NCI-H345 treated with DMSO at 0.1 percent for 48 hours (cell line): ENCODE measurements around the gene PAFAH2.
"Not testable (repeated sequence)": the region's sequence is repeated elsewhere in the genome, so short reads cannot be mapped to it uniquely, and the experiment has no call there.

ENCODE experiments used
- DNase-seq: peaks from one replicate; lab custom pipeline; 2025; ENCODE audit not compliant: unreplicated experiment; lab: John Stamatoyannopoulos, UW

Gene PAFAH2

GRCh38 chr1:25933479-25934365 is 64.1 kb downstream of the PAFAH2 start:
- DNase-seq = no peak

DNA sequence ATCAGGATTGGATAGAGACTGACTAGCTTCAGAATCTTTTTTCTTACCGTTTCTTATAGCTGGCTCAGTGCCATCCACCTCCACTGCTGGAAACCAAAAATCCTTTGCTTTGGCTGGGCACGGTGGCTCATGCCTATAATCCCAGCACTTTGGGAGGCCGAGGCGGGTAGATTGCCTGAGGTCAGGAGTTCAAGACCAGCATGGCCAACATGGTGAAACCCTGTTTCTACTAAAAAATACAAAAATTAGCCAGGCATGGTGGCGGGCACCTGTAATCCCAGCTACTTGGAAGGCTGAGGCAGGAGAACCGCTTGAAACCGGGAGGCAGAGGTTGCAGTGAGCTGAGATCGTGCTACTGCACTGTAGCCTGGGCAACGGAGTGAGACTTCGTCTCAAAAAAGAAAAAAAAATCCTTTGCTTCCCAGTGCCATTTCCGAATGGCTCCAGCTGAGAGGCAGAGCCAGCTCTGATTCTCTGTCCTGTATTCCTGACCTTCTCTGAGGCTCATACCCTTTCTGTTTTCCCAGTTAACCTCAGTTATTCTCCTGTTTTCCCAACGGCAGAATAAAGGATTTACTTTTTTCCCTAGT is 65.0 kb downstream of the PAFAH2 start:
- not testable (repeated sequence) for DNase-seq

DNA sequence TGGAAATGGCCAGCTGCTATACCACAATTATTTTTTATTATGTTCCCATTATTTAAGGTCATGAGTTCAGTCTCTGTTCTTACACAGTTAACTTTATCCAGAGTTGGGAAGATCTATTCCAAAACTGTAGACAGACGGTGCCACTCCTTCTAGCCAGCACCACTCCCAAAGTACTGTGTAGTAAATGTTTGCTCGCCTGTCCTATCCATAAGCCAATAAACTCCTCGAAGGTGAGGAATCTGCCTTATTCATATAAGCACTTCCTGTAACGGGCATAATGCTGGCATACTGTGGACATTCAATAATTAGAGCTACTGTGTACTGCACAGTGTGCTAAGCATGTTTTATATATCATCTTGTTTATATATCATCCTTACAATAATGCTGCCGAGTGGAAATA is 65.5 kb downstream of the PAFAH2 start:
- no peak for DNase-seq

DNA sequence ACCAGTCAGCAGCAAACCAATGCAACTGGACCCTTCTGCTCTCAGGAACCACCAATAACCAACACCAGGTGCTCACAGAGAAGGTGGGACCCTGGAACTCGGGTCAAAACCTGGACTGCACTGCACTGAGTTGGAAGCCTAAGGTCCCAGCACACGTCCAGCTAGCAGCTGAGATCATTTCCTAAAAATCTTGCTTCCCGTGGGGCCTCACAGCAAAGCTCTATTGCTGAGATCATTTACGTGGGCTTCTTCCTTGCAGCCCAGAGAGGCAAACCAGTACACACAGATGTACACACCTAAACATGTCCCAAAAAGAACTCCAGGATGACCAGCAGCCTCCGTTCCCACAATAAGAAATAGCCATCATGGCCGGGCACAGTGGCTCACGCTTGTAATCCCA is 68.8 kb downstream of the PAFAH2 start:
- DNase-seq = no peak

- DNase-seq = no peak
Observed at GRCh38 chr1:25927521-25928265, 70.2 kb downstream of the PAFAH2 start.

- DNase-seq = no peak
Observed at GRCh38 chr1:25926731-25927496, 70.9 kb downstream of the PAFAH2 start.

- no peak for DNase-seq
Observed at GRCh38 chr1:25924454-25924853, 73.4 kb downstream of the PAFAH2 start.

DNA sequence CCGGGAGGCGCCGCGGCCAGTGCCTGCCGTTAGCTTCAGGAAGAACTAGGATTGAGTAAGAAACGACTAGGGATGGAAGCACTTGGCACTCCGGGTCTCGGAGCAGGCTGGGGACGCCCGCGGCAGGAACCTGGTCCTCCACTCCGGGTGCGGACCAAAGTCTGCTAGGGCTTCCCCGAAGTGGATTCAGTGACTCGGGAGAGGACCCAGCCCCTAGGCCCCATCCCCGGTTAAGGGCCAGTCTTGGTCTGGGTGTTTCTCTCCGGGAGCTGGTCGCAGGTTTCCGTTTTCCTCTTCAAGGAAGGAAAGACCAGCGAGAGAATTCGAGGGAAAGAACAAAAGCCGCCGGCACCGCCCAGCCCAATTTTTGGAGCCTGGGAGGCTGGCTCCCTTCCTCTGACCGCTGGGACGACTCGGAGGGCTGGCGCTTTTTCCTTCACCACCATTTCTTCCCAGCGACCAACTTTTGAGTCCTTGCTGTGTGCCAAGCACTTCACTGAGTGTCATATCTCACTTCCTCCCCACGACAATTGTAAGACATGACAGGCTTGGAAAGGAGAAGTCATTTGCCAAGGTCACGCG is 74.8 kb downstream of the PAFAH2 start:
- no peak for DNase-seq

DNA sequence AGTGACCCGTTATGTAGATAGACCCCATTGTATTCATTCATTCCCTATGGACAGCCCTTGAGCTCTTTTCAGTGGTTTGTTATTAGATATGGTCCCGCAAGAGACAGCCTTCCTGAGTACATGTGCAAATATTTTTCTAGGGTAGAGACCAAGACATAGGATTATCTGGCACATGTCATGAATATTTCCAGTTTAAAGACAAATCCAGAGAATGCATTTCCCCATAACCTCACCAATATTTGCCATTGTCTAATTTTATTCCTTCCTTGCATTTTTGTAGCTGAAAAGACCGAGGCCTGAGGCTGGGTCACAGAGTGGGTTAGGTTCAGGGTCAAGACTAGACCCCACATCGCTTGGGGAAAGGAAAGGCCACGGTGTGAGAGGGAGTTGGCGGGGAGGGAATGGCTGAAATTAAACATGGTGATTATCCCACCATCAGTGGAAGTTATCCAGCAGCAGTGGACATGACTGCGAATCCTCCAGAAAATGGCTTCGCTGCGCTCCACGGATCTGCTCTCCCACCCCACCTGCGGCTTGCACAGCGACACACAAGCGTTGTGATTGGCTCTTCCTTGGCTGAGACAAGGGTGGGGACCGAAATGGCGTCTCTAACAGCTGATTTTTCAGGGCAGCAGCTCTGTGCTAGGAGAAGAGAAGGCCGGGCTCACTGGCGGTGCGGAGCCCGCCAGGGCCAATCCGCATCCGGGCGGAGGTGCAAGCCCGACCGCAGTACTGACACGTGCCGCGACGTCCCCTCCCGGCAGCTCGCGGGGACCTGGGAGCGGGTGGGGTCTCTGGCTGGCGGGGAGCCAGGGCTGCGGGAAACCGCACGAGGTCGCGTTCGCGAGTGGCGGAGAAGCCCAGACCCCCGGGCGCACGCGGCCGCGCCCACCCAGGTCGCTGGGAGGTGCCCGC is 75.5 kb downstream of the PAFAH2 start:
- no peak for DNase-seq

GRCh38 chr1:25918615-25919014 is 79.2 kb downstream of the PAFAH2 start:
- no peak for DNase-seq

DNA sequence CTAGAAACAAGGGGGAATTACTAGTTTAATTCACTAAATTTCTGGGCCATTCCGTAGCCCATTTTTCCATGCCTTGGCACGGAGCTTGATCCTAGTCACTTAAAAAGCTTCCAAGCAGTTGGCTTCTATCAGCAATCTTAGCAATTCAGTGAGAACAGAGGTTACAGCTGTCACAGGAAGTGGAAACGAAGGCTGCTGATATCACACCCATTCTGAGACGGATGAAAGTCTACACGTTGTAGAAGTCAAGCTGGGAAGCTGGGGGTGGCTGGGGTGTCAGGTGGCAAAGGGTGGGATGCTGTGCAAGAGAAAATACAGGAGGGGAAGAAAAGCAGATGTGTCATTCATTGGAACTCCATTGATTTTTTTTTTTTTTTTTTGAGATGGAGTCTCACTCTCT is 79.9 kb downstream of the PAFAH2 start:
- DNase-seq = no peak

GRCh38 chr1:25916460-25916859 is 81.4 kb downstream of the PAFAH2 start:
- DNase-seq = no peak

DNA sequence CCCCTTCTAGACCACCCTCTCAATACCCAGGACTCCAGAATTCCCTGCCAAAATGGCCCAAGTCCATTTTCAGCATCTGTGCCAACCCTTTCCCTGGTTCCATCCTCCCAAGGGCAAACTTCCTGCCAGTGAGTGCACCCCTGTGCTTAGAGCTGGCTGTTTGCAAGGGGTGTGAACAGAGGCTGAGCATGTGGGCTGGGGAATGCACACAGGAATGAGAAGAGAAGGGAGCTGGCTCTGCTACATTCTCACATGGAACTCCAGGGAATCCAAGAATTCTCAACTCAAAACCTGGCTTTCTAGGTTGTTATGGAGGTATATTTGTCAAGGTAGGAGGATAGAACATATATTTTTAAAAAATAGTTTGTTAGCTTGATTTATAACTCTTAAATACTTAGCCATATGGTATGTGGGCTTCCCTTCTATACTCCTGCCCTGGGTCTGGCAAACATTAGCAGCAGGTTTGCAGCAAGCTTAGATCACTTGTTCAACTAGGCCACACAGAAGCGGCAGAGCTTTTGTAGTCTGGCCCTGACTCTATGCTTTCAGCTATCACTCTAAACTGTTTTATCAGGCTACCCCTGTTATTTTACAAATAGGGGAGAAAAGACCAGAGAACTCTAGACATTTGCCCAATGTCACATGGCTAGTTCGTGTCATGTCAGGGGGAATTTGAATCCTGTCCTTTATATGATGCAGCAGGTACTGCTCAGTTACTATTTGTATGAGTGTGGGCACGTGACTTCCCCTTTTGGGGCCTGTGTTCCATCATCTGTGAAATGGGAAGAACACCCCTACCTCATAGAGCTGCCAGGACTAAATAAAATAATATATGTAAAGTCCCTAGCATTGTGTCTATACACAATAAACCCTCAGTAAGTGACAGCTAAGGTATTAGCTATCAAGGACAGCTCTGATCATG is 83.5 kb downstream of the PAFAH2 start:
- no peak for DNase-seq

DNA sequence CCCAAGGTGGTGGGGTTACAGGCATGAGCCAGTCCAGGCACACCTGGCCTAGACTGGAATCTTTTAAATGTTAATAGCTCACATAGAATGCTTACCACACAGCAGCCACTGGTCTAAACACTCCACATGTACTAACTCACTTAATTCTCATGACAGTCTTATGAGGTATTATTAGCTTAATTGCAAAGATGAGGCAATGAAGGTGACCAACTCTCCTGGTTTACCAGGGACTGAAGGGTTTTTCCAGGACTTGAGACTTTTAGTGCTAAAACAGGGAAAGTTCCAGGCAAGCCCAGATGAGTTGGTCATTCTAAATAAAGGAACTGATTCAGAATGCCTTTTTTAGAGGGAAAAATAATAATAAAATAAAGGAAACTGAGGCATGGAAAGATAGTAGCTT is 84.7 kb downstream of the PAFAH2 start:
- no peak for DNase-seq

DNA sequence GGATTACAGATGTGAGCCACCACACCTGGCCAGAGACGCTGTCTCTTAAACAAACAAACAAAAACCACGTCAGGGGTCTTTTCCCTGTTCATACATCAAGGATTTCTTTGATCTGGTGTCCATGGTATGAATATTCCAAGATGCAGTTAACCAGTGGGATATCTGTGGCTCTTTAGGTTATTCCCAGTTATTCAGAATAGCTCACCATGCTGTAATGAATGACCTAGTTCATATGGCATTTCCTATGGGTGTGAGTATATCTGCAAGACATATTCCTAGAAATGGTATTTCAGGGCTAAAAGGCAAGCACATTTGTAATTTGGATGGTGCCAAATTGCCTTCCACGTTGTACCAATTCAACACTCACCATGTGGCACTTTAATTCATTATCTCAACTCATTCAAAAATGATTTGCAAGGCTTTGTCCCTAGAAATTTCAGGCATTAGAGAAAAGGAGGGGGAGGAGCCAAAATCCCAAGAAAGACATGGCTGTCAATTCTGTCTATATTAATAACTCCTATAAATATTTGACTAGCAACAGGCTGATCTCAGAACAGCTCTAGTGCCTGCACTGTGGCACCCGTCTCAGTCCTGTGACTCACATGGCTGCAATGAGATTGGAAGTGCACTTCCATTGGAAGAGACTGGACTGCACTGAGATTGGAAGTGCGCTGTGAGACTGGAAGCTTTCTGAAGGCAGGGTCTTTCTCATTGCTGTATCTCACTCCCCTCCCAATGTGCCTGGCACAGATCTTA is 85.6 kb downstream of the PAFAH2 start:
- DNase-seq = no peak

GRCh38 chr1:25911162-25911561 is 86.7 kb downstream of the PAFAH2 start:
- no peak for DNase-seq
